ENCODE data around the gene PARD3B. TPM values are rescaled to one million over a fixed set of nuclear protein-coding genes. Genes with fewer than 3 reads are reported as not detected.

The PARD3B gene
- total and polyA plus RNA-seq, 10 of the 15 experiments (the other 5 are each of a cell fraction or from before 2014, with no cell fraction given), result 0.01 to 0.54 (median 0.07) TPM; not detected in 7

GRCh38 chr2:204560902-204561301, 15.6 kb downstream of the PARD3B start (continued):
- TF ChIP-seq, protein P1, sequence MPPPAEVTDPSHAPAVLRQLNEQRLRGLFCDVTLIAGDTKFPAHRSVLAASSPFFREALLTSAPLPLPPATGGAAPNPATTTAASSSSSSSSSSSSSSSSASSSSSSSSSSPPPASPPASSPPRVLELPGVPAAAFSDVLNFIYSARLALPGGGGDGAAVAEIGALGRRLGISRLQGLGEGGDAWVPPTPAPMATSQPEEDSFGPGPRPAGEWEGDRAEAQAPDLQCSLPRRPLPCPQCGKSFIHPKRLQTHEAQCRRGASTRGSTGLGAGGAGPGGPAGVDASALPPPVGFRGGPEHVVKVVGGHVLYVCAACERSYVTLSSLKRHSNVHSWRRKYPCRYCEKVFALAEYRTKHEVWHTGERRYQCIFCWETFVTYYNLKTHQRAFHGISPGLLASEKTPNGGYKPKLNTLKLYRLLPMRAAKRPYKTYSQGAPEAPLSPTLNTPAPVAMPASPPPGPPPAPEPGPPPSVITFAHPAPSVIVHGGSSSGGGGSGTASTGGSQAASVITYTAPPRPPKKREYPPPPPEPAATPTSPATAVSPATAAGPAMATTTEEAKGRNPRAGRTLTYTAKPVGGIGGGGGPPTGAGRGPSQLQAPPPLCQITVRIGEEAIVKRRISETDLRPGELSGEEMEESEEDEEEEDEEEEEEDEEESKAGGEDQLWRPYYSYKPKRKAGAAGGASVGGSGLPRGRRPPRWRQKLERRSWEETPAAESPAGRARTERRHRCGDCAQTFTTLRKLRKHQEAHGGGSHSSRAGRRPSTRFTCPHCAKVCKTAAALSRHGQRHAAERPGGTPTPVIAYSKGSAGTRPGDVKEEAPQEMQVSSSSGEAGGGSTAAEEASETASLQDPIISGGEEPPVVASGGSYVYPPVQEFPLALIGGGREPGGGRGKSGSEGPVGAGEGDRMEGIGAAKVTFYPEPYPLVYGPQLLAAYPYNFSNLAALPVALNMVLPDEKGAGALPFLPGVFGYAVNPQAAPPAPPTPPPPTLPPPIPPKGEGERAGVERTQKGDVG (CRISPR knock-in tag; IDR thresholded peaks at IDR 0.05), result no peak
- TF ChIP-seq NR2C1 (IDR thresholded peaks at IDR 0.05) (no peak), GABPA (IDR thresholded peaks at IDR 0.05; ENCODE audit: low read depth) (no peak), SMC3 (IDR thresholded peaks at IDR 0.05; ENCODE audit: borderline replicate concordance, low read length) (no peak)
- TF ChIP-seq, protein P2, sequence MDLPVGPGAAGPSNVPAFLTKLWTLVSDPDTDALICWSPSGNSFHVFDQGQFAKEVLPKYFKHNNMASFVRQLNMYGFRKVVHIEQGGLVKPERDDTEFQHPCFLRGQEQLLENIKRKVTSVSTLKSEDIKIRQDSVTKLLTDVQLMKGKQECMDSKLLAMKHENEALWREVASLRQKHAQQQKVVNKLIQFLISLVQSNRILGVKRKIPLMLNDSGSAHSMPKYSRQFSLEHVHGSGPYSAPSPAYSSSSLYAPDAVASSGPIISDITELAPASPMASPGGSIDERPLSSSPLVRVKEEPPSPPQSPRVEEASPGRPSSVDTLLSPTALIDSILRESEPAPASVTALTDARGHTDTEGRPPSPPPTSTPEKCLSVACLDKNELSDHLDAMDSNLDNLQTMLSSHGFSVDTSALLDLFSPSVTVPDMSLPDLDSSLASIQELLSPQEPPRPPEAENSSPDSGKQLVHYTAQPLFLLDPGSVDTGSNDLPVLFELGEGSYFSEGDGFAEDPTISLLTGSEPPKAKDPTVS (IDR thresholded peaks at IDR 0.05; ENCODE audit: low read depth, low read length), result no peak

GRCh38 chr2:204561771-204562170, 16.5 kb downstream of the PARD3B start:
- RAD21 ChIA-PET (ENCODE audit: unreplicated experiment), result no interaction called here
- TF ChIP-seq ZNF592 (IDR thresholded peaks at IDR 0.05), result no peak
- no peak for TF ChIP-seq PBX3 (IDR thresholded peaks at IDR 0.05; ENCODE audit: insufficient replicate concordance, low read depth, low read length)
- TF ChIP-seq, protein P3, sequence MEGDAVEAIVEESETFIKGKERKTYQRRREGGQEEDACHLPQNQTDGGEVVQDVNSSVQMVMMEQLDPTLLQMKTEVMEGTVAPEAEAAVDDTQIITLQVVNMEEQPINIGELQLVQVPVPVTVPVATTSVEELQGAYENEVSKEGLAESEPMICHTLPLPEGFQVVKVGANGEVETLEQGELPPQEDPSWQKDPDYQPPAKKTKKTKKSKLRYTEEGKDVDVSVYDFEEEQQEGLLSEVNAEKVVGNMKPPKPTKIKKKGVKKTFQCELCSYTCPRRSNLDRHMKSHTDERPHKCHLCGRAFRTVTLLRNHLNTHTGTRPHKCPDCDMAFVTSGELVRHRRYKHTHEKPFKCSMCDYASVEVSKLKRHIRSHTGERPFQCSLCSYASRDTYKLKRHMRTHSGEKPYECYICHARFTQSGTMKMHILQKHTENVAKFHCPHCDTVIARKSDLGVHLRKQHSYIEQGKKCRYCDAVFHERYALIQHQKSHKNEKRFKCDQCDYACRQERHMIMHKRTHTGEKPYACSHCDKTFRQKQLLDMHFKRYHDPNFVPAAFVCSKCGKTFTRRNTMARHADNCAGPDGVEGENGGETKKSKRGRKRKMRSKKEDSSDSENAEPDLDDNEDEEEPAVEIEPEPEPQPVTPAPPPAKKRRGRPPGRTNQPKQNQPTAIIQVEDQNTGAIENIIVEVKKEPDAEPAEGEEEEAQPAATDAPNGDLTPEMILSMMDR (IDR thresholded peaks at IDR 0.05 in 2 of 3, conservative IDR thresholded peaks at IDR 0.05 in 1 of 3; ENCODE audit: control insufficient read depth in 2 of 3, extremely low read depth in 1 of 3, insufficient read depth in 1 of 3, low read depth in 3 of 3, low read length in 3 of 3), result no peak
- no peak for TF ChIP-seq NFIC (IDR thresholded peaks at IDR 0.05; ENCODE audit: low read depth, low read length)
- no peak for TF ChIP-seq CBX5 (IDR thresholded peaks at IDR 0.05; ENCODE audit: low read depth)

More at GRCh38 chr2:204561771-204562170, 16.5 kb downstream of the PARD3B start:
- H3K9me3 ChIP-seq (replicated peaks; ENCODE audit: control insufficient read depth, insufficient read depth, low read length), result no peaks in the 10 kb centered on the region
- H3K9ac ChIP-seq (ENCODE audit: control insufficient read depth, insufficient read depth, low read length), result no peak overlapping the region
- no peaks in the 10 kb centered on the region for H4K20me1 ChIP-seq (ENCODE audit: control insufficient read depth, insufficient read depth)
- in situ Hi-C loops (cut with MboI) (no loop called here), intact Hi-C loops (cut with micrococcal nuclease; ENCODE audit: unreplicated experiment) (no loop called here)
- DNase-seq (ENCODE audit: low read depth, low spot score) (no peak), ATAC-seq (no peak), FAIRE-seq (no peak)
- CTCF ChIA-PET, result no interaction called here
- POLR2A ChIA-PET, result no interaction called here
- H3K27me3 ChIP-seq (replicated peaks in 1 of 2; ENCODE audit: control insufficient read depth in 2 of 2, insufficient read depth in 2 of 2, low read length in 1 of 2), result no peaks in the 10 kb centered on the region
- no peak overlapping the region for H3K4me3 ChIP-seq
- WGBS (ENCODE audit: insufficient coverage, insufficient replicate concordance, low lambda C conversion rate, missing lambda C conversion rate), result 44% methylated on average over 8 of the region's 8 CpGs
- no peaks in the 10 kb centered on the region for H3K79me2 ChIP-seq (ENCODE audit: control insufficient read depth, insufficient read depth, low read length)
- no peak overlapping the region for H3K27ac ChIP-seq (ENCODE audit: control insufficient read depth, insufficient read depth)
- no peaks in the 10 kb centered on the region for H3K4me1 ChIP-seq (ENCODE audit: control insufficient read depth, insufficient read depth, low read length)
- SMC1A ChIA-PET (ENCODE audit: uncharacterized antibody, unreplicated experiment), result interaction anchor here (1.3 kb wide), 1 partner anchor 9 kb away, joined by 3 read pairs; no protein-coding TSS in a partner anchor
- H3K4me2 ChIP-seq (ENCODE audit: control insufficient read depth, insufficient read depth), result no peak overlapping the region
- no peak overlapping the region for H2AFZ ChIP-seq (ENCODE audit: control insufficient read depth, low read depth, low read length)
- no TSS peak for BruUV-seq (replicated peaks)
- H3K36me3 ChIP-seq (ENCODE audit: control insufficient read depth in 2 of 2, insufficient read depth in 2 of 2, low read length in 1 of 2), result no peaks in the 10 kb centered on the region
